HepG2 (cell line): Measurements from ENCODE around the gene TNFRSF25. TPM values are rescaled to one million over a fixed set of nuclear protein-coding genes. Genes with fewer than 3 reads are reported as not detected.
A peak's percentile ranks its signal among the peaks of the same experiment; 100 is the strongest.

ENCODE experiments used
- ATAC-seq: fragments of 200-7000 bp; cut with Tn5 transposase; 3 replicates; pipeline ENCODE4 v1.9.1; 2020; ENCODE audit warnings: mild to moderate bottlenecking, moderate library complexity
- BruUV-seq: library from RNA; stranded (reverse); fragments of 400-500 nt; replicated peaks from 2 replicates; lab custom pipeline; 2021; lab: Mats Ljungman, UMichigan
- CTCF ChIA-PET: fragments of 300-600 bp; formaldehyde crosslinking; extraction: SDS; loops from one replicate; lab custom pipeline; 2021; ENCODE audit warnings: low total read pairs, inconsistent platforms, low intra/inter-chr PET ratio; lab: Yijun Ruan, JAX
- POLR2A ChIA-PET: fragments of 350-600 bp; sonication (Branson Sonifier 250); formaldehyde crosslinking; loops from one replicate; lab custom pipeline; 2020; ENCODE audit warnings: antibody characterized with exemption, inconsistent platforms; lab: Yijun Ruan, JAX
- DNase-seq: peaks from one replicate; pipeline ENCODE4 v3.0.0-alpha.2; 2015; ENCODE audit warnings: low spot score
- FAIRE-seq: peaks from 3 replicates; lab custom pipeline; 2011; peaks lifted over from hg19 to GRCh38; lab: Jason Lieb, UNC
- H2AFZ ChIP-seq: one replicate; pipeline ENCODE4 v1.6.1; 2011; ENCODE audit warnings: low read length, inconsistent platforms
- H3K27ac ChIP-seq: fragments of 300-600 bp; 3 replicates; pipeline ENCODE4 v1.8.0; 2011; ENCODE audit warnings: mixed run types, mild to moderate bottlenecking, mixed read lengths, low read length, inconsistent platforms; ENCODE audit not compliant: insufficient read depth; ENCODE audit errors: extremely low read length
- H3K27me3 ChIP-seq, 2 experiments: fragments of 200-600 bp in 1 of 2; 2 replicates in 1 of 2; 3 replicates in 1 of 2; pipeline versions ENCODE4 v1.6.0 to v1.8.0; 2011; ENCODE audit warnings: low read length in 2 of 2, mild to moderate bottlenecking in 2 of 2, moderate library complexity in 2 of 2, inconsistent platforms in 1 of 2; ENCODE audit not compliant: insufficient read depth in 2 of 2, control insufficient read depth in 1 of 2
- H3K36me3 ChIP-seq, 2 experiments: fragments of 200-600 bp in 1 of 2; replicated peaks in 1 of 2; 2 replicates in 1 of 2; 3 replicates in 1 of 2; pipeline versions ENCODE4 v1.5.1 to v1.8.0; 2011; ENCODE audit warnings: low read length in 2 of 2, inconsistent platforms in 1 of 2; ENCODE audit not compliant: insufficient read depth in 2 of 2, control insufficient read depth in 1 of 2
- H3K4me1 ChIP-seq: 2 replicates; pipeline ENCODE4 v1.5.1; 2012; ENCODE audit warnings: low read length, inconsistent platforms; ENCODE audit not compliant: insufficient read depth
- H3K4me2 ChIP-seq: 2 replicates; pipeline ENCODE4 v1.6.0; 2011; ENCODE audit warnings: low read depth, low read length, inconsistent platforms
- H3K4me3 ChIP-seq, 3 experiments: fragments of 200-600 bp in 1 of 3; sonication (generic), shearing (Covaris generic) in 1 of 3; replicated peaks in 1 of 3; 2 replicates each; pipeline ENCODE4 v1.5.1; 2011 to 2016; ENCODE audit warnings: low read length in 3 of 3, inconsistent platforms in 2 of 3, low read depth in 2 of 3, mild to moderate bottlenecking in 2 of 3, control low read depth in 1 of 3, mixed read lengths in 1 of 3; ENCODE audit not compliant: insufficient read depth in 1 of 3
- H3K79me2 ChIP-seq: one replicate; pipeline ENCODE4 v1.6.1; 2011; ENCODE audit warnings: low read length, inconsistent platforms; ENCODE audit not compliant: insufficient read depth
- H3K9ac ChIP-seq: 2 replicates; pipeline ENCODE4 v1.6.0; 2011; ENCODE audit warnings: mild to moderate bottlenecking, low read depth, low read length, inconsistent platforms; ENCODE audit not compliant: insufficient read depth
- H3K9me3 ChIP-seq: 2 replicates; pipeline ENCODE4 v1.5.1; 2012; ENCODE audit warnings: mild to moderate bottlenecking, low read length
- H4K20me1 ChIP-seq: 2 replicates; pipeline ENCODE4 v1.6.0; 2011; ENCODE audit warnings: inconsistent platforms, mild to moderate bottlenecking, low read length, moderate library complexity; ENCODE audit not compliant: insufficient read depth
- POLR2AphosphoS5 ChIP-seq: IDR thresholded peaks from 2 replicates; pipeline ENCODE4 v1.6.1; 2012; ENCODE audit warnings: low read depth, low read length
- POLR2G ChIP-seq: fragments of 200-400 bp; formaldehyde crosslinking; IDR thresholded peaks from 2 replicates; pipeline ENCODE4 v1.6.1; 2018; ENCODE audit warnings: mild to moderate bottlenecking, low read depth, low read length, moderate library complexity
- RBFOX2 ChIP-seq: fragments of 200-400 bp; formaldehyde crosslinking; IDR thresholded peaks from 2 replicates; pipeline ENCODE4 v1.6.1; 2017; ENCODE audit warnings: low read depth, mild to moderate bottlenecking, low read length
- SP5 ChIP-seq: IDR thresholded peaks from 2 replicates; pipeline ENCODE4 v1.6.1; 2016; ENCODE audit warnings: low read depth, borderline replicate concordance
- ZBTB38 ChIP-seq: sonication (generic); formaldehyde crosslinking; IDR thresholded peaks from 2 replicates; pipeline ENCODE4 v1.5.1; 2020; ENCODE audit warnings: mild to moderate bottlenecking, missing genetic modification reagents
- ZFP36 ChIP-seq: fragments of 150-350 bp; IDR thresholded peaks from 2 replicates; pipeline ENCODE4 v1.6.1; 2018; ENCODE audit warnings: borderline replicate concordance, low read length, low read depth; ENCODE audit not compliant: partially characterized antibody
- ZNF280B ChIP-seq: sonication (generic); formaldehyde crosslinking; IDR thresholded peaks from 2 replicates; pipeline ENCODE4 v1.5.0; 2020; ENCODE audit warnings: missing genetic modification reagents, mild to moderate bottlenecking, borderline replicate concordance
- whole genome bisulfite sequencing: methylation state at CpG from one replicate; pipeline ENCODE4 v1.1.6; 2017; ENCODE audit warnings: low lambda C conversion rate; 5-methylcytosine and 5-hydroxymethylcytosine counted together
- in situ Hi-C: cut with HindIII; loops from 2 replicates; pipeline ENCODE4 v1.10.0; 2017; ENCODE audit warnings: low pct_unique_long_range_greater_than_20kb; ENCODE audit not compliant: extremely low pct_ligation_motif_present
- intact Hi-C: fragments of 100-400 bp; cut with micrococcal nuclease; formaldehyde crosslinking; loops from one replicate; pipeline ENCODE4 v1.10.0; 2022; ENCODE audit not compliant: unreplicated experiment
- polyA plus RNA-seq, 8 experiments: library from polyadenylated mRNA; depleted of rRNA in 3 of 8; stranded (reverse) in 7 of 8; unstranded in 1 of 8; fragments of >200 nt; fragmentation: Illumina TruSeq in 4 of 8; extraction: Trizol in 4 of 8; gene quantifications; 2 replicates each; pipeline versions ENCODE4 v1.2.1 to v1.2.3, GENCODE V29; 2011 to 2016; ENCODE audit warnings: low read depth in 4 of 8, missing spikeins in 1 of 8, mixed read lengths in 1 of 8; ENCODE audit not compliant: insufficient read depth in 1 of 8
- total RNA-seq, 5 experiments: library from RNA; depleted of rRNA; stranded (reverse); fragments of >200 nt; fragmentation: Illumina TruSeq; extraction: Trizol; gene quantifications; 2 replicates each; pipeline ENCODE4 v1.2.3, GENCODE V29; 2016; ENCODE audit warnings: low read depth in 1 of 5

Gene TNFRSF25
- total and polyA plus RNA-seq, 2 of the 13 experiments (the other 11 are each of a cell fraction or from before 2014, with no cell fraction given) = 1.4 to 1.5 TPM

- in situ Hi-C loops (no loop called here), intact Hi-C loops (no loop called here)
- H3K9me3 ChIP-seq = no peaks in the 10 kb centered on the region
- no peak overlapping the region for H3K9ac ChIP-seq
- no peak for DNase-seq
- TF ChIP-seq ZFP36 (no peak), RBFOX2 (peak; percentile 32; the same call in 1 of the 2 replicates), POLR2G (0 out of 2 replicates have a peak, but pooled peaks have one; percentile 48), POLR2AphosphoS5 (peak; percentile 16; the same call in 1 of the 2 replicates), ZBTB38 (0 out of 2 replicates have a peak, but pooled peaks have one; percentile 22), ZNF280B (no peak), SP5 (no peak)
- peaks cover 21% of the 10 kb centered on the region for H3K4me1 ChIP-seq
- H3K27me3 ChIP-seq = no peaks in the 10 kb centered on the region
- ChIA-PET CTCF (no interaction called here), POLR2A (interaction anchor here (1.3 kb wide), 1 partner anchor 10 kb away, joined by 5 read pairs; no protein-coding TSS in a partner anchor)
- no peaks in the 10 kb centered on the region for H3K79me2 ChIP-seq
- no peak overlapping the region for H3K4me3 ChIP-seq
- no peak for FAIRE-seq
- no TSS peak for BruUV-seq
- no peak for ATAC-seq
- no peak overlapping the region for H3K4me2 ChIP-seq
- no peak overlapping the region for H3K27ac ChIP-seq
- no peak overlapping the region for H2AFZ ChIP-seq
- peaks cover 12% of the 10 kb centered on the region; the same call in 1 of the 2 replicates for H4K20me1 ChIP-seq
- WGBS = 94% methylated on average over 38 of the region's 39 CpGs
- H3K36me3 ChIP-seq = peaks cover 10 to 14% of the 10 kb centered on the region in 2 experiments; a peak in 2 of 5 replicates
Measured at GRCh38 chr1:6460301-6461050, 5.5 kb downstream of the TNFRSF25 start.
